EH (cell line): Measurements from ENCODE around the gene HEPHL1.

ENCODE experiments used
- DNase-seq: peaks from one replicate; pipeline ENCODE4 v3.0.0-alpha.2; 2015; ENCODE audit warnings: low read depth

The HEPHL1 gene

GRCh38 chr11:94018721-94019120 lies 2.4 kb upstream of the HEPHL1 start:
- no peak for DNase-seq

DNA sequence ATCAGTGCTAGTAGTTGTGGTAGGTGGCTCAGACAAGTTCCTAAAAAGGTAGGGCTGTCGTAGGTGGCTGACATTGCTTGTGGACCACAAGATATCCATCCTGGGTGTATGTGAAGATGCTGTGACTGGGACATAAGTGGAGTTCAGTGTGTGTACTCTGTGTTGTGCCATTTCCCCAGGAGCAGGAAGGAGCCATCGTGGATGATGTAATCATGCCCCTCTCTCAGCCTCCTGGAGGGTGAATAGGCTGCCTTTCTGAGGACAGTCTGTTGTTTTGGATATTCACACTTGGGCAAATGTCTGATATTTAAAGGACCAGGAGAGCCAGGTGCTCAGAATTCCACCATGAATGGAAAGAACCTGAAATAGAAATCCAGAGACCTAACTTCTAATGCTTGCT lies 2.7 kb downstream of the HEPHL1 start:
- no peak for DNase-seq

- DNase-seq = no peak
Measured at GRCh38 chr11:94024547-94024946, 3.4 kb downstream of the HEPHL1 start.

GRCh38 chr11:94025690-94026394 lies 4.7 kb downstream of the HEPHL1 start:
- peak; percentile 3 for DNase-seq

- no peak for DNase-seq
Measured at GRCh38 chr11:94027210-94027609, 6.1 kb downstream of the HEPHL1 start.

GRCh38 chr11:94028436-94028835 lies 7.3 kb downstream of the HEPHL1 start:
- peak; percentile 64 for DNase-seq

DNA sequence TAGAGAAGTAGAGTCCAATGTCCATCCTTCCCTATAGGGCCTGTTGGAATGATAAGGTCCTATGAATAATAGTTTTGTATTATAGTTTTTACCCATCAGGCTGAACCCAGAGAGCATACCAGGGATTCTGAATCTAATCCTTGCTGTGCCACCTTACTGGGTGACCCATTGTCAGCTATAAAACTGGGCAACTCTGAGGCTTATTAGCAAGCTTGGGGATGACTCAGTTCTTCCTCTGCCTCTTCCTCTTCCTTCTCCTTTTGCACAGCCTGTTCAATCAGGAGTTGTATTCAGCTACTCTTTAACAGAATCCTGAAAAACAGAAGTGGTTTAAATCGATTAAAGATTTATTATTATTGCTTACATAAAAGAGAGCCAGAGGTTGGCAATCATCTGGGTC lies 8.9 kb downstream of the HEPHL1 start:
- DNase-seq = no peak

DNA sequence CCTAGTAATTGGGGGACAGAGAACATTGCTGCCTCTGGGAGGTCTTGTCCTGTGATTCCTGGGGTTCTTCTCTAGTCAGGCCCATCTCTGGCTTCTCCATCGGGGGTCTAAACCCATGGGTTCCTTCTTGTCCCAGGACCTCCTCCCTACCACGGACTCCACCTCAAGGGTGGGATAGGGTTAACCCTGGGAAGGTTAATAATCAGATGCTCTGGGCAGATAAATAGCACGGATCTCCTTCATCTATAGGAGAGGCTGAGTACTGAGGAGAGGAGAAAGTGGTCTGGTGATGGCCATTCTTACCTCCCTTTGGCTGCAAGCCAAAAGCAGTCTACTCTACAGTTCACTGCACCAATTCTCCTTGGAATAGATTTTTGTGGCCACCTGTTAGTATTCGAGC lies 10.5 kb downstream of the HEPHL1 start:
- no peak for DNase-seq

- no peak for DNase-seq
Measured at GRCh38 chr11:94032066-94032465, 10.9 kb downstream of the HEPHL1 start.

DNA sequence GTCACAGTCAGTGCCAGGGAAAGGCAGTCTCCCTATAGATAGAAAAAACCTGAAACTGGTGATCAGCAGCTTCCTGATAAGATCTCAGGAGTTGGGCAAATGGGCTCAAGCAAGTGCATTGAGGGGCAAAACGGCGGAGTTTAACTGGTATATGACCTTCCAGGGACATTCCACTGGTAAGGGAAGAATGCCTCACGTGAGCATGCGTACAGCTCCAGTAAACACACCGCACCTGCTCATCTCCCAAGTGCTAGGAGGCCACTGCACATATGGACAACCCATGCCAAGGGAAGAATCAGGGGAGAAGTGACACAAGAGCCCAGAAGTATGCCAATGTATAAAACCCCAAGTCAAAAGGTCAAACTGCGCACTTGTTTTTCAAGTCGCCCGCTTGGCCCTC lies 11.6 kb downstream of the HEPHL1 start:
- no peak for DNase-seq

DNA sequence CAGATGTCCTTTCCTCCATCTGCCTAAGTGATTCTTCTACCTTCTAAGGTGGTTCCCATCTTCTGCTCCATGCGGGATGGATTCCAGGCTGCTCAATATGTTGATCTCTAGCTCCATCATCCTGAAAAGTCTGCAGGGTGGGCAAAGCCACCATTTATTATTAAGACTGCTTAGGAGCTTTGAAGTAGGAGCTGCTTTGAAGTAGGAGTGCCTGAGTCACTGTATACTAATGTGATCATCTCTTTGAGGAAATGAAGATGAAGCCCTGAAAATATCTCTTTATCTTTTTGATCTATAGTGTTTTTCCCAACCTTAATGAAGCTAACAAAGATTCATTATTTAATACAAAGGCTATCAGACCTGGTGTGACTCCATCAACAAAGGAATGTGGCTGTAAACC lies 13.1 kb downstream of the HEPHL1 start:
- no peak for DNase-seq

DNA sequence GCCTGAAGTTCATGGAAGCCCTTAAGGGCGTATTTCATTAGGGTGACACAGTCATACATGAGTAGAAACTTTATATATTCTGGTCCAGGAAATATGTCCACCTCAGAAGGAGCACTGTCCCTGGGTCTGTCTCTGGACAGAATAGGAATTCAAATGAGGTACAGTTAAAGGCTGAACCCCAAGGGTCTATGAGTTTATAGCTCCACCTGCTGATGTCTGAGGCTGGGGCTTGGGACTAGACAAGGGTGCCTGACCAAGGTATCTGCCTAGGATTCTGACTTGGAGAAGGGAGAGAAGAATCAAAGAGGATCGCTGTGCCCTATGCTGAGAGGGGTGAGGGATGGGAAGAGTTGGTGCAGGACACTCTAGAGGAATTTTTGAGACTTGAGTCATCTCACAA lies 14.9 kb downstream of the HEPHL1 start:
- no peak for DNase-seq

DNA sequence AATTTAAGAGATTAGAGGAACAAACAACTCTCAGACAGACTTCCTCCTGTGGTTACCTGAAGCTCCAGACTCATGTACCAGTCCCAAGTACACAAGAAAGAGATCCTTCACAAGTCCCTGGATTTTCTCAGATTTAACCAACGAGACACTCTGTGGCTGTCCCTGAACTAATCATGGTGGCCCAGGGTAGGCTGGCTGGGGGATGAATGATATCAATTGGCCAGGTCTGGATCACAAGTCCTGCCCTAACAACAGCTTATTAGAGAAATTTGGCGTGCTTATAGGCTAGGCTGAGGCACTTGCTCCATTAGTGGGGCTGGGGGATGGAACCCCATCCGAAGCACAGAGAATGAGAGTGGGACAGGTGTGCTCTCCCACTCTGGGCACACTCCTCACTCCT lies 22.1 kb downstream of the HEPHL1 start:
- no peak for DNase-seq

DNA sequence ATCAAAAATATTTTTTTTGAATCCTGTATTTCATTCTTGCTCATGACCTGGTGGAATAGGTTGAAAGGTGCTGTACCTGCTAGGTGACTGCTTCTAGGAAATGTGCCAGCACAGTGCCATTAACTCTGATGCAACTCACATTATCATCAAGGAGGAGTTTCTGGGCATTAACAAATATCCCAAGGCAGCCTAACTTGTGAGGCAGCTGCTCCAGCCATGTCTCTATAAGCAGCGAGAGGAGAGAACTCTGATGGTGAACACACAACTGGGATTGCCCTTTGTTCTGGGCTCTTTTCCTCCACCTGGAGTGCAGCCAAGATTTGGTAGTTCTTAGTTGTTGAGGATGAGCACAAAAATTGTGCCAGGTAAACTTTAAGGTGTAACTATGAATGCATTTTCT lies 25.6 kb downstream of the HEPHL1 start:
- no peak for DNase-seq

- no peak for DNase-seq
Measured at GRCh38 chr11:94048032-94048709, 27.0 kb downstream of the HEPHL1 start.

GRCh38 chr11:94049351-94049750 lies 28.2 kb downstream of the HEPHL1 start:
- DNase-seq = no peak

- no peak for DNase-seq
Measured at GRCh38 chr11:94058630-94059029, 37.5 kb downstream of the HEPHL1 start.

DNA sequence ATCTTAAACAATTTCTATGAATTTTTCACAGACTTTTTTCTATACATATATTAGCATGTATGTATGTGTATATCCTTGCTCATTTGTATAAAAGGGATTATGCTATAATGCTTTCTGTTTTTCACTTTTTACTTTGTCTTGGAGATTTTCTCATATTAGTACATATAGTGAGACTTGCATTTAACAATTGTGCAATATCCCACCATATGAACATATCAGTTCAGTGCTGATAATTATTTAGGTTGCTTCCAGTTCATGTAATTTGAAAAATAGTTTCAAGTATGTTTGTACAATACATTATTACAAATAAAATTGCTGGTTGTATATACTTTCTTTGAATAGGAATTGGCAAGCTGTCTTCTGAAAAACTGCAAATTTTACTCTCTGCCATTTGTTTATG lies 37.9 kb downstream of the HEPHL1 start:
- DNase-seq = no peak

DNA sequence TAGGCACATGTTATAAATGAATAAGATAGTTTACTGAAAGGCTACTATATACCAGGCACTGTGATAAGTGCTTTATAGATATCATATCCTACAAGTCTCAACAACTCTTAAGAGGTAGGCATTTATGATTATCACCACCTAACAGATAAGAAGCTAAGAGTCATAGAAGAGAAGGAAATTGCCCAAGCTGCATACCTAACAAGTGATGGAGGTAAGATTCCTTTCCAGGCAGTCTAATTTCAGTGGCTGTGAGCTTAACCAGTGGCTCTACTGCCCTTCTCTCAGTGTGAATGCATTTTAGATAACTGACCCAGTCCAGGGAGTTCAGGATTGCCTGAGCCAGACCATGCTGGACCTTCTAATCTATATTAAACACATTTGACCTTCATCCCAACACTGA lies 39.2 kb downstream of the HEPHL1 start:
- DNase-seq = no peak

GRCh38 chr11:94062360-94062759 lies 41.2 kb downstream of the HEPHL1 start:
- DNase-seq = no peak

DNA sequence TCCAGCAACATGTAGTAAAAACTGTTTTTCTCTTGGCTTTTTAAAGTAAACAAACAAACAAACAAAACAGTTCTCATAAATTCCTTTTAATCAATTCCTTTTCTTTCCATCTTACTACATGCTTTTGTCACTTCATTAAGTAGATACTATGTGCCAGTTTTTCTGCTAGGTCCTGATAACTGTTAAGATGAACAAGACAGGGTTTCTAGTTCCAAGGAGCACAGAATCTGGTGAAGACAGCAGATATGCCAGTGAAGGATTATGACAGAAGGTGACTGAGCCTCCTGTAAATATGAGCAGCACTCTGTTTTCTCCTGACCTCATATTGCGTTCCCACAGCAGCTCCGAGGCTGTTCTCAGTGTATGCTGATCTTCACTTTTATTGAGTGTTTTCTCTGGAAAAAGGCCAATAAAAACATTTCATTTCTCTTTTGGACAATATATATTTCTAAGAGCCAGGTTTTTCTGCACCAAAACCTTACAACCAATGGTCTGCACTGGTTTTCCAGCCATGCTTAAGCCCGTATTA lies 45.8 kb downstream of the HEPHL1 start:
- DNase-seq = peak; percentile 14

DNA sequence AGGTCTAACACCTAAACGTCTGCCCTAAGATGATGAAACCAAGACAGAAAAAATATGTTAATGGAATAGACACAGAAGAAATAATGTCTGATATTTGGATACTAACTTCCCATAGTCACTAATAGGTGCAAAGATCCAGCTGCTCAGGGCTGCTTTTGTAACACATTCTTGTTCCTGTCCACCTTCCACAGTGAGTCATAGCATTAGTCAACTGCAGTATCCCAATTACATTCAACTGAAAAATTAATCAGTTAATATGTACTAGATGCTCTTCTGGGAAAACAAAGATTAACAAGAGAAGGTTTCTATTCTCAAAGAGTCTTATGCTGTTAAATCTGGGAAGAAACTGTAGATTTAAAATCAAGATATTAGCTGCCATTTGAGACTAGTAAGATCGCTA lies 47.6 kb downstream of the HEPHL1 start:
- no peak for DNase-seq

DNA sequence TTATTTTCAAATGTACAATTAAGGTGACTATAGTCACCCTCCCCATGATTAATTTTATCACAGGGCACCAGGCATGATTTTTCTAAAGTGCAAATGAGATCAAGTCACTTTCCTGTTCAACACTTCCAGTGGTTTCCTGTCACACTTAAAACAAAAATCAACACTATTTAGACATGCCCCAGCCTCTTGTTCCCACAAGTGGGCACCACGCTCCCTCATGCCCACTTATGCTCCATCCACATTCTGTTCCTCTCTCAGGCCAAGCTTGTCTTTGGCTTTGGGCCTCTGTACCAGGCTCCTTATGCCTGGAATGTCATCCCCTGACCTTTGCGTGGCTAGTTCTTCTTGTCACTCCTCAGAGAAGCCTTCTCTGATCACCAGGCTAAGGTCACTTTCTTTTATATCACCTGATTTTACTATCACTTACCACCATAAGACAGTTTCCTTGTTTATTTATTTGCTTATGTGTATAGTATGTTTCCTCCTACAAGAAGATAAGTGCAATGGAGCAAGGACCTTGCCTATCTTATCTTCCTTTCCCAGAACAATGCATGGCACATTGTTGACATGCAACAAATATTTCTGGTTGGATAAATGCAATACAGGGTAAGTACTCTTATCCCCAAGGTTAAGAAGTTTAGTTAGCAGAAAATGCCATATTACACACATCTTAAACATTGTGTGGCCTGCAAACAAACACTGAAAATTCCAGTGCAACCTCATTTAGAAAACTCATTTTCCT lies 56.6 kb downstream of the HEPHL1 start:
- DNase-seq = no peak
